Measurements from ENCODE around the gene TRIM14. TPM values are rescaled to one million over a fixed set of nuclear protein-coding genes. Genes with fewer than 3 reads are reported as not detected.
A peak's percentile ranks its signal among the peaks of the same experiment; 100 is the strongest.
"Not testable (repeated sequence)": the region's sequence is repeated elsewhere in the genome, so short reads cannot be mapped to it uniquely, and the experiment has no call there.

Gene TRIM14
- total RNA-seq, 1 experiment from 2014 or later: 17.8 TPM

GRCh38 chr9:98049288-98050072 lies 69.5 kb downstream of the TRIM14 start:
- no peak for DNase-seq (ENCODE audit: low spot score)

GRCh38 chr9:98047002-98047401 lies 72.0 kb downstream of the TRIM14 start:
- no peak for DNase-seq (ENCODE audit: low spot score)

GRCh38 chr9:98046180-98046543 lies 72.9 kb downstream of the TRIM14 start:
- DNase-seq (ENCODE audit: low spot score): no peak

- peak; percentile 82 for DNase-seq (ENCODE audit: low spot score)
Measured at GRCh38 chr9:98045234-98046179, 73.5 kb downstream of the TRIM14 start.

GRCh38 chr9:98043915-98044314 lies 75.1 kb downstream of the TRIM14 start:
- DNase-seq (ENCODE audit: low spot score): no peak

GRCh38 chr9:98040212-98040611 lies 78.8 kb downstream of the TRIM14 start:
- no peak for DNase-seq (ENCODE audit: low spot score)

- no peak for DNase-seq (ENCODE audit: low spot score)
Measured at GRCh38 chr9:98039607-98040017, 79.4 kb downstream of the TRIM14 start.

GRCh38 chr9:98038958-98039357 lies 80.1 kb downstream of the TRIM14 start:
- no peak for DNase-seq (ENCODE audit: low spot score)

- DNase-seq (ENCODE audit: low spot score): no peak
Measured at GRCh38 chr9:98037357-98037756, 81.7 kb downstream of the TRIM14 start.

GRCh38 chr9:98034593-98035546 lies 84.2 kb downstream of the TRIM14 start:
- DNase-seq (ENCODE audit: low spot score): peak; percentile 71

GRCh38 chr9:98031935-98032334 lies 87.1 kb downstream of the TRIM14 start:
- DNase-seq (ENCODE audit: low spot score): peak; percentile 55

GRCh38 chr9:98031169-98031568 lies 87.9 kb downstream of the TRIM14 start:
- DNase-seq (ENCODE audit: low spot score): no peak

GRCh38 chr9:98024702-98025101 lies 94.3 kb downstream of the TRIM14 start:
- no peak for DNase-seq (ENCODE audit: low spot score)

GRCh38 chr9:98022447-98022846 lies 96.6 kb downstream of the TRIM14 start:
- no peak for DNase-seq (ENCODE audit: low spot score)

GRCh38 chr9:98021306-98022040 lies 97.5 kb downstream of the TRIM14 start:
- no peak for DNase-seq (ENCODE audit: low spot score)

- no peak for DNase-seq (ENCODE audit: low spot score)
Measured at GRCh38 chr9:98020476-98021145, 98.4 kb downstream of the TRIM14 start.

- DNase-seq (ENCODE audit: low spot score): not testable (repeated sequence)
Measured at GRCh38 chr9:98019869-98020268, 99.2 kb downstream of the TRIM14 start.
